ENCODE measurements around the gene PHGDH. TPM values are rescaled to one million over a fixed set of nuclear protein-coding genes. Genes with fewer than 3 reads are reported as not detected.
"Not testable (repeated sequence)": the region's sequence is repeated elsewhere in the genome, so short reads cannot be mapped to it uniquely, and the experiment has no call there.

The PHGDH gene
- total RNA-seq, 2 experiments from 2014 or later: 195 to 201 TPM

GRCh38 chr1:119784191-119784781 lies 72.6 kb downstream of the PHGDH start:
- Mint-ChIP-seq H3K36me3 (ENCODE audit: low read depth) (no peaks in the 10 kb centered on the region), H3K4me1 (ENCODE audit: low read depth) (peaks cover 29% of the 10 kb centered on the region), H3K9me3 (ENCODE audit: insufficient read depth) (no peaks in the 10 kb centered on the region), H3K27ac (no peak overlapping the region), H3K4me3 (no peak overlapping the region), H3K27me3 (ENCODE audit: low read depth) (peaks cover 41% of the 10 kb centered on the region)
- ATAC-seq (no peak), DNase-seq (no peak)
- ChIA-PET POLR2A (interaction anchor here (0.6 kb wide), 1 partner anchor 10 kb away, joined by 3 read pairs; no protein-coding TSS in a partner anchor), CTCF (interaction anchor here (1.4 to 3.3 kb wide), 2 partner anchors 24 to 41 kb away, joined by 5 to 19 read pairs; no protein-coding TSS in a partner anchor)

- H3K9me3 Mint-ChIP-seq (ENCODE audit: insufficient read depth); H3K27ac Mint-ChIP-seq; ATAC-seq; DNase-seq; POLR2A ChIA-PET; H3K4me3 Mint-ChIP-seq; H3K36me3 Mint-ChIP-seq (ENCODE audit: low read depth): not testable (repeated sequence)
- H3K27me3 Mint-ChIP-seq (ENCODE audit: low read depth): peaks cover 36% of the 10 kb centered on the region
- CTCF ChIA-PET: interaction anchor here (1.3 to 3.3 kb wide), 3 partner anchors 13 to 42 kb away, joined by 4 to 19 read pairs (median 9); no protein-coding TSS in a partner anchor
- H3K4me1 Mint-ChIP-seq (ENCODE audit: low read depth): peaks cover 29% of the 10 kb centered on the region
These were observed 74.3 kb downstream of the PHGDH start for GRCh38 chr1:119786046-119786445.

GRCh38 chr1:119786473-119787050 lies 74.8 kb downstream of the PHGDH start:
- peak; percentile 42 for DNase-seq
- POLR2A ChIA-PET; H3K36me3 Mint-ChIP-seq (ENCODE audit: low read depth); ATAC-seq; H3K9me3 Mint-ChIP-seq (ENCODE audit: insufficient read depth); H3K27ac Mint-ChIP-seq: not testable (repeated sequence)
- H3K27me3 Mint-ChIP-seq (ENCODE audit: low read depth): peaks cover 33% of the 10 kb centered on the region
- peaks cover 29% of the 10 kb centered on the region for H3K4me1 Mint-ChIP-seq (ENCODE audit: low read depth)
- CTCF ChIA-PET: interaction anchor here (1.3 to 3.3 kb wide), 3 partner anchors 12 to 43 kb away, joined by 4 to 19 read pairs (median 9); no protein-coding TSS in a partner anchor
- H3K4me3 Mint-ChIP-seq: peak overlapping the region; percentile 13

- H3K27ac Mint-ChIP-seq: no peak overlapping the region
- POLR2A ChIA-PET: interaction anchor here (1.0 to 1.3 kb wide), 2 partner anchors 10 to 11 kb away, joined by 4 to 5 read pairs; no protein-coding TSS in a partner anchor
- DNase-seq (no peak), ATAC-seq (no peak)
- H3K4me3 Mint-ChIP-seq: no peak overlapping the region
- peaks cover 25% of the 10 kb centered on the region for H3K27me3 Mint-ChIP-seq (ENCODE audit: low read depth)
- H3K4me1 Mint-ChIP-seq (ENCODE audit: low read depth): peaks cover 29% of the 10 kb centered on the region
- H3K9me3 Mint-ChIP-seq (ENCODE audit: insufficient read depth): no peaks in the 10 kb centered on the region
- CTCF ChIA-PET: interaction anchor here (1.4 to 2.9 kb wide), 2 partner anchors 21 to 22 kb away, joined by 8 to 9 read pairs; no protein-coding TSS in a partner anchor
- H3K36me3 Mint-ChIP-seq (ENCODE audit: low read depth): peaks cover under 1% of the 10 kb centered on the region
These were observed 76.0 kb downstream of the PHGDH start for GRCh38 chr1:119787776-119788175.

- DNase-seq (no peak), ATAC-seq (no peak)
- Mint-ChIP-seq H3K4me1 (ENCODE audit: low read depth) (peaks cover 27% of the 10 kb centered on the region), H3K27ac (no peak overlapping the region), H3K9me3 (ENCODE audit: insufficient read depth) (no peaks in the 10 kb centered on the region), H3K4me3 (no peak overlapping the region), H3K27me3 (ENCODE audit: low read depth) (peaks cover 14% of the 10 kb centered on the region), H3K36me3 (ENCODE audit: low read depth) (peaks cover 23% of the 10 kb centered on the region)
- ChIA-PET CTCF (interaction anchor here (3.3 kb wide), 1 partner anchor 18 kb away, joined by 13 read pairs; no protein-coding TSS in a partner anchor), POLR2A (no interaction called here)
These were observed 78.9 kb downstream of the PHGDH start for GRCh38 chr1:119790451-119791198.

GRCh38 chr1:119791377-119791776 lies 79.6 kb downstream of the PHGDH start:
- Mint-ChIP-seq H3K9me3 (ENCODE audit: insufficient read depth) (no peaks in the 10 kb centered on the region), H3K4me1 (ENCODE audit: low read depth) (peaks cover 29% of the 10 kb centered on the region), H3K4me3 (no peak overlapping the region), H3K27ac (no peak overlapping the region), H3K27me3 (ENCODE audit: low read depth) (peaks cover 14% of the 10 kb centered on the region), H3K36me3 (ENCODE audit: low read depth) (peaks cover 26% of the 10 kb centered on the region)
- ATAC-seq: no peak
- no peak for DNase-seq
- CTCF ChIA-PET: interaction anchor here (3.3 kb wide), 1 partner anchor 18 kb away, joined by 13 read pairs; no protein-coding TSS in a partner anchor
- POLR2A ChIA-PET: no interaction called here

Other genes starting within 250 kb of the PHGDH start
- gene HSD3B1, start 204.7 kb upstream of the PHGDH start, total RNA-seq: not detected
- under 1 TPM in 1 of 2 experiments, not detected in 1; 0.08 TPM for gene ZNF697, start 63.7 kb upstream of the PHGDH start, total RNA-seq
- not detected for gene HMGCS2, start 57.0 kb downstream of the PHGDH start, total RNA-seq
- 10 to 100 TPM; 14.6 to 15.3 TPM for gene REG4, start 99.5 kb downstream of the PHGDH start, total RNA-seq
- not detected for gene ADAM30, start 184.6 kb downstream of the PHGDH start, total RNA-seq

Data from activated CD8-positive, alpha-beta T cell treated with anti-CD3 and anti-CD28 coated beads, Interleukin-2, amount 10 ng/mL, durations not matched to agents 7 days and 5 days (primary cell).